ENCODE data around the gene PROC. TPM values are rescaled to one million over a fixed set of nuclear protein-coding genes. Genes with fewer than 3 reads are reported as not detected.

Gene PROC
- total and polyA plus RNA-seq, 2 of the 8 experiments (the other 6 are each of a cell fraction or from before 2014, with no cell fraction given) = 1.5 to 1.6 TPM

DNA sequence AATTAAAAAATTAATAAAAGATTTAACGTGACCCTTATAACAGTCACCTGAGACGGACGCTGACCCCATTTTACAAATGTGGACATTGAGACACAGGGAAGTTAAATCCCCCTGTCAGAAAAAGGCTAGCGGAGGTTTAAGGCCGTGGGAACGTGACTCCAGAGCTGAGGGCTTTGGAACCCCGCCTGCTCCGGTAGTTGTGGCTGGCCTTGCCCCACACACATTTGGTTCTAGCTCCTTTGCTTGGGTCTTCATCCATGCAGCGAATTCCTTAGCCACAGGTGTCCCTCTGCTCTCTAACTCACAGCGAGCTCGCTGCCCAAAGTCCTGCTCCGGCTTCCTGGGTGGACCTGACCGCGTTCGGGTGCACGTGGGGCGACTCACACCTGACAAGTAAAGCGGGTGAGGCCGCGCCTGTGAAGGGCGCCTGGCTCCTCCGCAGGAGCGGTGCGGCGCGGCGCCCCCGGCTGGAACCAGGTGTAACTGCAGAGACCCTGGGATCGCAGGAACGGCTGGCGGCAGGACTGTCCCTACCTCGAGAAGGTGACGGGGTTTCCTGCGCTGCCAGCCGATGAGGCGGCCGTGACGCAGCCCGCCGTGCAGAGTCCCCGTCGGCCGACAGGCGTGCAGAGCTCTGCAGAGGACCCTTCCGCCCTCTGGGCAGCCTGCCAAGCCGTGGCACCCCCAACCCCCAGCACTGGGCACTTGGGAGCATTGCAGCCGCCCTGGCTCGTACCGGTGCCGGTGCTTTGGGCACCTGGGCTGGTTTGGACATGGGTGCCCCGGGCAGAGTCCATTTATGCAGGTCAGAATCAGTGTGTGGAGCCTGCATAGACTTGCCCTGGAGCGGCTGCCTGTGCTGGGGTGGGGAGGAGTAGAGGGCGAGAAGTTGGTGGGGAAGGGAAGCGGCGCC lies 2.4 kb upstream of the PROC start:
- no peak overlapping the region for H2AK5ac ChIP-seq (ENCODE audit: low read depth, low read length)
- 21% methylated on average over 46 of the region's 55 CpGs; no CpG with 5 or more reads in 1 of the 2 experiments for WGBS, 2 experiments (ENCODE audit: extremely low coverage in 1 of 2, insufficient coverage in 1 of 2, insufficient read length in 1 of 2, insufficient replicate concordance in 2 of 2, low coverage in 1 of 2, low lambda C conversion rate in 2 of 2, missing lambda C conversion rate in 1 of 2)
- TF ChIP-seq, protein P1, sequence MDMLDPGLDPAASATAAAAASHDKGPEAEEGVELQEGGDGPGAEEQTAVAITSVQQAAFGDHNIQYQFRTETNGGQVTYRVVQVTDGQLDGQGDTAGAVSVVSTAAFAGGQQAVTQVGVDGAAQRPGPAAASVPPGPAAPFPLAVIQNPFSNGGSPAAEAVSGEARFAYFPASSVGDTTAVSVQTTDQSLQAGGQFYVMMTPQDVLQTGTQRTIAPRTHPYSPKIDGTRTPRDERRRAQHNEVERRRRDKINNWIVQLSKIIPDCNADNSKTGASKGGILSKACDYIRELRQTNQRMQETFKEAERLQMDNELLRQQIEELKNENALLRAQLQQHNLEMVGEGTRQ (IDR thresholded peaks at IDR 0.05; ENCODE audit: low read length) = peak; percentile 59
- 0 out of 2 replicates have a peak, but pooled peaks have one; percentile 7 for TF ChIP-seq BACH1 (IDR thresholded peaks at IDR 0.05; ENCODE audit: low read length)
- TF ChIP-seq HDAC2 (IDR thresholded peaks at IDR 0.05; ENCODE audit: borderline replicate concordance in 1 of 2, low read depth in 2 of 2, low read length in 2 of 2) = no peak; a peak in 1 of 4 replicates
- peak in 1 of 2 experiments; percentile 79; a peak in 2 of 4 replicates for TF ChIP-seq SIN3A (conservative IDR thresholded peaks at IDR 0.05 in 1 of 2, IDR thresholded peaks at IDR 0.05 in 1 of 2; ENCODE audit: low read depth in 1 of 2, low read length in 2 of 2)
- no peak for TF ChIP-seq GABPA (IDR thresholded peaks at IDR 0.05; ENCODE audit: borderline replicate concordance, insufficient read depth, low read length)
- TF ChIP-seq CTBP2 (IDR thresholded peaks at IDR 0.05; ENCODE audit: borderline replicate concordance, insufficient read depth, insufficient read length, low read length) = peak; percentile 69

More for the DNA sequence above, 2.4 kb upstream of the PROC start:
- no peaks in the 10 kb centered on the region for H3K79me1 ChIP-seq (ENCODE audit: low read depth, low read length)
- CTCF ChIA-PET (ENCODE audit: partially characterized antibody) = interaction anchor here (0.6 to 7.4 kb wide), 48 partner anchors 7 to 428 kb away, joined by 3 to 74 read pairs (median 4); no protein-coding TSS in a partner anchor
- H4K5ac ChIP-seq (ENCODE audit: insufficient read length, low read depth, low read length) = peak overlapping the region; percentile 67
- no peak overlapping the region for H3K14ac ChIP-seq (ENCODE audit: insufficient read length)
- H4K8ac ChIP-seq (ENCODE audit: extremely low read depth, insufficient read depth, low read length) = peak overlapping the region; percentile 81
- H3K56ac ChIP-seq (replicated peaks; ENCODE audit: insufficient read length, low read depth, low read length) = no peak overlapping the region
- H3K36me3 ChIP-seq (ENCODE audit: control insufficient read depth in 2 of 4, insufficient read depth in 4 of 4, low read length in 3 of 4) = no peaks in the 10 kb centered on the region
- peak overlapping the region; percentile 61 for H4K91ac ChIP-seq (replicated peaks; ENCODE audit: insufficient read length, low read length)
- H3K27me3 ChIP-seq (replicated peaks in 1 of 4; ENCODE audit: control insufficient read depth in 3 of 4, extremely low read depth in 1 of 4, insufficient read depth in 3 of 4, low read length in 3 of 4) = peaks cover 1 to 33% (median 20%) of the 10 kb centered on the region in 4 experiments
- peaks cover 0 to 4% of the 10 kb centered on the region in 2 experiments; a peak in 1 of 4 replicates for H3K9me3 ChIP-seq (ENCODE audit: insufficient read depth in 2 of 2, low read depth in 1 of 2, low read length in 1 of 2)
- peak overlapping the region; percentile 38 to 91 for H3K4me2 ChIP-seq (ENCODE audit: insufficient read depth in 1 of 2, low read depth in 2 of 2, low read length in 2 of 2)
- H3K18ac ChIP-seq (ENCODE audit: extremely low read depth, low read length) = peak overlapping the region; percentile 73; the same call in 1 of the 2 replicates
- H4K20me1 ChIP-seq (replicated peaks in 1 of 2; ENCODE audit: control insufficient read depth in 1 of 2, insufficient read depth in 2 of 2, low read length in 2 of 2) = peaks cover 0 to 2% of the 10 kb centered on the region in 2 experiments
- 0 out of 7 replicates have a peak overlapping the region, but pooled peaks of 1 of the 4 experiments have one; percentile 17 for H3K9ac ChIP-seq (replicated peaks in 1 of 4; ENCODE audit: extremely low read depth in 1 of 4, low read depth in 3 of 4, low read length in 3 of 4)
- no peak overlapping the region for H3K4ac ChIP-seq (replicated peaks; ENCODE audit: insufficient read length, low read depth, low read length)
- no peak overlapping the region for H2BK5ac ChIP-seq (ENCODE audit: low read depth, low read length)
- H3K23me2 ChIP-seq (ENCODE audit: low read depth, low read length) = peaks cover 5% of the 10 kb centered on the region; the same call in 1 of the 2 replicates
- DNase-seq (ENCODE audit: low read depth in 1 of 2, low spot score in 2 of 2) (peak in 1 of 2 experiments; percentile 96), FAIRE-seq (no peak)
- H2AFZ ChIP-seq (ENCODE audit: low read length) = peak overlapping the region; percentile 98; the same call in 1 of the 2 replicates
- peaks cover 0 to 6% (median 0%) of the 10 kb centered on the region in 4 experiments; a peak in 2 of 7 replicates for H3K4me1 ChIP-seq (replicated peaks in 1 of 4; ENCODE audit: control insufficient read depth in 3 of 4, insufficient read depth in 4 of 4, low read length in 3 of 4)
- H2BK12ac ChIP-seq (ENCODE audit: low read depth, low read length) = 0 out of 2 replicates have a peak overlapping the region, but pooled peaks have one; percentile 77
- peak overlapping the region; percentile 90; the same call in 1 of the 2 replicates for H2BK15ac ChIP-seq (ENCODE audit: low read length)
- H2BK120ac ChIP-seq (replicated peaks; ENCODE audit: low read depth, low read length) = no peak overlapping the region
- no peak overlapping the region; the same call in 1 of the 2 replicates for H2BK20ac ChIP-seq (ENCODE audit: low read length)
- H3K4me3 ChIP-seq (ENCODE audit: extremely low read depth in 1 of 4, insufficient read depth in 2 of 4, low read depth in 3 of 4, low read length in 4 of 4) = peak overlapping the region; percentile 13 to 58 (median 40); a peak in 7 of 8 replicates
- no peak overlapping the region for H3K23ac ChIP-seq (ENCODE audit: insufficient read length)
- H3K27ac ChIP-seq (ENCODE audit: low read depth, low read length) = no peak overlapping the region
- H3K79me2 ChIP-seq (ENCODE audit: control insufficient read depth in 1 of 2, insufficient read depth in 2 of 2, low read length in 2 of 2) = no peaks in the 10 kb centered on the region
- POLR2A ChIA-PET (ENCODE audit: partially characterized antibody) = interaction anchor here (0.7 to 1.5 kb wide), 10 partner anchors 8 to 122 kb away, joined by 3 to 7 read pairs (median 3); partner anchors contain the start of genes ERCC3 and IWS1
